GM19438 (cell line): ENCODE results near the gene TP53TG3.
"Not testable (repeated sequence)": the region's sequence is repeated elsewhere in the genome, so short reads cannot be mapped to it uniquely, and the experiment has no call there.

Experiments used
- ATAC-seq: cut with Tn5 transposase; IDR thresholded peaks from one replicate; pipeline ENCODE4 v1.9.1; 2021; ENCODE audit warnings: low read depth; ENCODE audit not compliant: unreplicated experiment

Gene TP53TG3, protein sequence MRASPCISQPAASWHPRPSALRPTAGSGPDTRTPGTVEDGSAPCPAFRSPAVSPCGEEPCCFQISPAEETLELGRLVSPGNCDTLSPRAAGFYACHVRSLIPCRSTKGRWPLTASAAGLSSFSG

GRCh38 chr16:32676065-32676464 is at the start of gene TP53TG3:
Gene TP53TG3, minus strand, starts transcription at chr16:32676165. Its CDS starts 68 bp downstream, at chr16:32676097.
- not testable (repeated sequence) for ATAC-seq

DNA sequence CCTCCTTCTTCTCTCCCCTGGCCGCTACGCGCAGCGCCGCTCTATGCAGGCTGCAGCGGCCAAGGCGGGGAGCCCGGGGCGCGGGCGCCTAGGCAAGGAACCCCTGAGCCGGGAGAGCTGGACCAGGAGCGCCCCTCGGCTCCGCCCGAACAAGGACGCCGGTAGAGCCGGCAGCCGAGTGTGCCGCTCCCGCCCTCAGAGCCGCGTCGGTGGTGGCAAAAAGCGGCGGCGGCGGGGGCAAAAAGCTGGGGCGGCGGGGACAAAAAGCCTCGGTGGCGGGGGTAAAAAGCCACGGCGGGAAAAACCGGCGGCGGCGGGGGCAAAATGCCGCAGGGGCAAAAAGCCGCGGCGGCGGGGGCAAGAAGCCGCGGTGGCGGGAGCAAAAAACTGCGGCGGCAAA is 25.1 kb downstream of the TP53TG3 start:
- not testable (repeated sequence) for ATAC-seq

DNA sequence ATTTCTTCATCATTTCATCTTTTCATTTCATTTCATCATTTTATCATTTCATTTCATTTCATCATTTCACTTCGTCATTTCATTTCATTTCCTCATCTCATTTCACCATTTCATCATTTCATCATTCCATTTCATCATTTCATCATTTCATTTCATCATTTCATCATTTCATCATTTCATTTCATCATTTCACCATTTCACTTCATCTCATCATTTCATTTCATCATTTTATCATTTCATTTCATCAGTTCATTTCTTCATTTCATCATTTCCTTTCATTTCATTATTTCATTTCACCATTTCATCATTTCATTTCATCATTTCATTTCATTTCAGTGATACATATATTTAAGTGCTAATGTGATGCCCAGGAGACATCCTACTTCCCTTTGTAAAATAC is 28.4 kb downstream of the TP53TG3 start:
- ATAC-seq = not testable (repeated sequence)

GRCh38 chr16:32646780-32647179 is 29.2 kb downstream of the TP53TG3 start:
- ATAC-seq = not testable (repeated sequence)

GRCh38 chr16:32646177-32646576 is 29.8 kb downstream of the TP53TG3 start:
- not testable (repeated sequence) for ATAC-seq

DNA sequence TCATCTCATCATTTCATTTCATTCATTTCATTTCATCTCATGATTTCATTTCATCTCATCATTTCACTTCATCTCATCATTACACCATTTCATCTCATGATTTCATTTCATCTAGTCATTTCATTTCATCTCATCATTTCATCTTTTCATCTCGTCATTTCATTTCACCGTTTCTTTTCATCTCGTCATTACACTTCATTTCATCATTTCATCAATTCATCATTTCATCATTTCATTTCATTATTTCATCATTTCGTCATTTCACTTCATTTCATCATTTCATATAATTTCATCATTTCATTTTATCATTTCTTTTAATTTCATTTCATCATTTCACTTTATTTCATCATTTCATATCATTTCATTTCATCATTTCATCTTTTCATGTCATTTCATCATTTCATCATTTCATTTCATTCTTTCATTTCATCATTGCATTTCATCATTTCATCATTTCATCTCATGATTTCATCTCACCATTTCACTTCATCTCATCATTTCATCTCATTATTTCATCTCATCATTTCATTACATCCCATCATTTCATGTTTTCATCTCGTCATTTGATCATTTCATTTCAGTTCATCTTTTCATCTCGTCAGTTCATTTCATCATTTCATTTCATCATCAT is 30.6 kb downstream of the TP53TG3 start:
- ATAC-seq = not testable (repeated sequence)

- ATAC-seq = not testable (repeated sequence)
Measured at GRCh38 chr16:32644715-32645114, 31.2 kb downstream of the TP53TG3 start.

GRCh38 chr16:32637614-32638013 is 38.4 kb downstream of the TP53TG3 start:
- not testable (repeated sequence) for ATAC-seq

DNA sequence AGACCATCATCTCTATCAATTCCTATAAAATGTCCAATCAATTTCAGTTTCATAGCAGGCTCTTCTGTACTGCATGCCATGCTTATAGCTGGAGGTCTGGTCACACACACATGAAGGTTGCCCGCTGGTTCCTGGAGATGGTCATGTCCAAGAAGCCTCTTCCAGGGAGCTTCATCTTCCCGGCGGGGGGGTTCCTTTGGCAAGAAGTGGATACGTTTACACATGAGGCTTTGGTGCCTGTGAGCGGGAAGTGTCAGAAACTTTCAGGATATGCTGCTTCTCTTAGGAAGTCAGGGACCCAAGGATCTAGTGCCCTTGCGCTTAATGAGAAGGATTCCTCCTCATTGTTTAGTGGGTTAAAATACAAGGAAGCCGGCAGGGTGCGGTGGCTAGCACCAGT is 43.9 kb downstream of the TP53TG3 start:
- not testable (repeated sequence) for ATAC-seq
